Spleen (tissue), 7 donors: ENCODE results near the gene ALDOA.

Experiments
- CTCF ChIP-seq, 11 experiments: fragments of 200-600 bp in 7 of 11; fragments of 450-650 bp in 4 of 11; sonication (generic) in 4 of 11; IDR thresholded peaks in 8 of 11; conservative IDR thresholded peaks in 3 of 11; 1 replicate in 7 of 11; 2 replicates in 4 of 11; pipeline versions ENCODE4 v1.4.0 to v1.8.0; 2016 to 2021; ENCODE audit warnings: antibody characterized with exemption in 11 of 11, inconsistent platforms in 4 of 11, mild to moderate bottlenecking in 1 of 11
- POLR2A ChIP-seq, 3 donors: fragments of 450-650 bp; IDR thresholded peaks; one replicate each; pipeline ENCODE4 v1.5.1; 2017; ENCODE audit warnings: antibody characterized with exemption in 3 of 3, mild to moderate bottlenecking in 1 of 3
- POLR2AphosphoS5 ChIP-seq, 3 donors: sonication (generic); formaldehyde crosslinking; IDR thresholded peaks; one replicate each; pipeline ENCODE4 v1.5.1; 2017; ENCODE audit warnings: antibody characterized with exemption in 3 of 3
- donor health status: DM: no; HTN: no; CAD: no; lungs with moderate emphysema.
- donor health status: DM: no; HTN: no; CAD: no.
- donor health status: DM: no; HTN: no; CAD: no.

GRCh38 chr16:30114411-30114810, 48.9 kb downstream of the ALDOA start:
- no peak for TF ChIP-seq CTCF (IDR thresholded peaks at IDR 0.05 in 8 of 11, conservative IDR thresholded peaks at IDR 0.05 in 3 of 11)
- TF ChIP-seq POLR2AphosphoS5 (IDR thresholded peaks at IDR 0.05): no peak
- TF ChIP-seq POLR2A (IDR thresholded peaks at IDR 0.05): no peak
